HG02981 (cell line): ENCODE results near the gene CEP170B.
"Not testable (repeated sequence)": the region's sequence is repeated elsewhere in the genome, so short reads cannot be mapped to it uniquely, and the experiment has no call there.

Experiments used
- ATAC-seq: cut with Tn5 transposase; IDR thresholded peaks from one replicate; pipeline ENCODE4 v1.9.1; 2021; ENCODE audit warnings: mild to moderate bottlenecking, moderate library complexity; ENCODE audit not compliant: unreplicated experiment

The CEP170B gene

GRCh38 chr14:104903990-104904389 lies 38.9 kb downstream of the CEP170B start:
- ATAC-seq: no peak

- not testable (repeated sequence) for ATAC-seq
These were observed 39.8 kb downstream of the CEP170B start for GRCh38 chr14:104904650-104905578.

GRCh38 chr14:104905579-104905933 lies 40.5 kb downstream of the CEP170B start:
- ATAC-seq: not testable (repeated sequence)

GRCh38 chr14:104908303-104908702 lies 43.2 kb downstream of the CEP170B start:
- no peak for ATAC-seq

- no peak for ATAC-seq
These were observed 47.0 kb downstream of the CEP170B start for GRCh38 chr14:104912053-104912452.

GRCh38 chr14:104913435-104913834 lies 48.4 kb downstream of the CEP170B start:
- ATAC-seq: no peak

GRCh38 chr14:104917116-104917515 lies 52.0 kb downstream of the CEP170B start:
- ATAC-seq: no peak

- no peak for ATAC-seq
These were observed 52.9 kb downstream of the CEP170B start for GRCh38 chr14:104917993-104918392.

GRCh38 chr14:104919152-104919992 lies 54.3 kb downstream of the CEP170B start:
- ATAC-seq: not testable (repeated sequence)

- no peak for ATAC-seq
These were observed 54.9 kb downstream of the CEP170B start for GRCh38 chr14:104919993-104920315.

GRCh38 chr14:104923640-104924420 lies 58.8 kb downstream of the CEP170B start:
- ATAC-seq: no peak

GRCh38 chr14:104924421-104925213 lies 59.5 kb downstream of the CEP170B start, which contains the start of gene PLD4:
PLD4 (plus strand) TSS chr14:104924879; CDS start chr14:104927141, 2,262 bp downstream.
- ATAC-seq: no peak

- no peak for ATAC-seq
These were observed 60.3 kb downstream of the CEP170B start for GRCh38 chr14:104925214-104925854.

GRCh38 chr14:104925855-104926609 lies 61.0 kb downstream of the CEP170B start:
- no peak for ATAC-seq

GRCh38 chr14:104926619-104927431 lies 61.8 kb downstream of the CEP170B start:
- ATAC-seq: peak; percentile 77

GRCh38 chr14:104927432-104927816 lies 62.4 kb downstream of the CEP170B start:
- ATAC-seq: no peak

GRCh38 chr14:104927901-104928300 lies 62.8 kb downstream of the CEP170B start:
- ATAC-seq: no peak
